Measurements from ENCODE around the gene UBE2F. TPM values are rescaled to one million over a fixed set of nuclear protein-coding genes. Genes with fewer than 3 reads are reported as not detected.

UBE2F gene
- total and polyA plus RNA-seq, 3 donors from 2014 or later: 68.3 to 77.8 (median 72.8) TPM

DNA sequence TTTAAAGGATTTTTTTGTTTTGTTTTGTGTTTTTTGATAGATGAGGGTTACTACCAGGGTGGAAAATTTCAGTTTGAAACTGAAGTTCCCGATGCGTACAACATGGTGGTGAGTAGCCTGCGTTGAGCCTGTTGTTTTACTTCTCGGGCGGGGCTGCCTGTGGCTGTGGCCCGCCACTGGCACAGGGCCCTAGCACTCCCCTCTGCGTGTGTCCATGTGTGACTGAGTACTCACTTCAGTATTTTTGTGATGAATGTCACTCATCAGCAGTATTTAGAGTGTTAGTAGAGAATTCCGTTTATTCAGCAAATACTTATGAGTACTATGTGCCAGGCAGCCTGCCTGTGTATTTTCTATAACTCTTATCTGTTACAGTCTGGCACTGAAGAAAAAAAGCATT, 49.7 kb downstream of the UBE2F start:
- H3K4me3 ChIP-seq: no peak overlapping the region
- no peak overlapping the region for H3K27ac ChIP-seq
- TF ChIP-seq POLR2A (IDR thresholded peaks at IDR 0.05) (no peak), CTCF (IDR thresholded peaks at IDR 0.05) (no peak)
- no peaks in the 10 kb centered on the region for H3K27me3 ChIP-seq
- H3K4me1 ChIP-seq: no peaks in the 10 kb centered on the region
- no peaks in the 10 kb centered on the region for H3K36me3 ChIP-seq (ENCODE audit: low read depth, missing control alignments)
- 94% methylated on average over 8 of the region's 8 CpGs for WGBS, 2 donors
- H3K9me3 ChIP-seq: no peaks in the 10 kb centered on the region
- no peak for DNase-seq
- intact Hi-C loops (cut with DNase I; ENCODE audit: low total_unique reads): no loop called here

GRCh38 chr2:238019962-238020361, 53.1 kb downstream of the UBE2F start:
- DNase-seq: no peak
- Histone ChIP-seq H3K4me1 (no peaks in the 10 kb centered on the region), H3K27me3 (no peaks in the 10 kb centered on the region), H3K9me3 (no peaks in the 10 kb centered on the region), H3K36me3 (ENCODE audit: low read depth, missing control alignments) (no peaks in the 10 kb centered on the region), H3K27ac (no peak overlapping the region), H3K4me3 (no peak overlapping the region)
- no peak for TF ChIP-seq CTCF (IDR thresholded peaks at IDR 0.05)
- TF ChIP-seq POLR2A (IDR thresholded peaks at IDR 0.05): no peak
- 94 to 98% methylated on average over 2 of the region's 2 CpGs for WGBS, 2 donors
- intact Hi-C loops (cut with DNase I; ENCODE audit: low total_unique reads): no loop called here

GRCh38 chr2:238020816-238021215, 54.0 kb downstream of the UBE2F start:
- Histone ChIP-seq H3K27me3 (no peaks in the 10 kb centered on the region), H3K4me3 (no peak overlapping the region), H3K4me1 (no peaks in the 10 kb centered on the region), H3K27ac (no peak overlapping the region), H3K9me3 (no peaks in the 10 kb centered on the region), H3K36me3 (ENCODE audit: low read depth, missing control alignments) (no peaks in the 10 kb centered on the region)
- intact Hi-C loops (cut with DNase I; ENCODE audit: low total_unique reads): no loop called here
- DNase-seq: no peak
- TF ChIP-seq CTCF (IDR thresholded peaks at IDR 0.05) (no peak), POLR2A (IDR thresholded peaks at IDR 0.05) (no peak)
- 85 to 88% methylated on average over 7 to 9 of the region's 9 CpGs for WGBS, 2 donors

- no peaks in the 10 kb centered on the region for H3K36me3 ChIP-seq (ENCODE audit: low read depth, missing control alignments)
- WGBS, 2 donors: 89 to 94% methylated on average over 4 of the region's 4 CpGs
- H3K27ac ChIP-seq: no peak overlapping the region
- TF ChIP-seq POLR2A (IDR thresholded peaks at IDR 0.05) (no peak), CTCF (IDR thresholded peaks at IDR 0.05) (no peak)
- no peak overlapping the region for H3K4me3 ChIP-seq
- intact Hi-C loops (cut with DNase I; ENCODE audit: low total_unique reads): no loop called here
- no peaks in the 10 kb centered on the region for H3K4me1 ChIP-seq
- H3K9me3 ChIP-seq: no peaks in the 10 kb centered on the region
- no peak for DNase-seq
- no peaks in the 10 kb centered on the region for H3K27me3 ChIP-seq
Measured at GRCh38 chr2:238021327-238021726, 54.5 kb downstream of the UBE2F start.

GRCh38 chr2:238022594-238023157, 55.9 kb downstream of the UBE2F start:
- Histone ChIP-seq H3K36me3 (ENCODE audit: low read depth, missing control alignments) (no peaks in the 10 kb centered on the region), H3K27me3 (no peaks in the 10 kb centered on the region), H3K4me1 (no peaks in the 10 kb centered on the region), H3K27ac (no peak overlapping the region), H3K9me3 (no peaks in the 10 kb centered on the region), H3K4me3 (no peak overlapping the region)
- WGBS, 2 donors: 93 to 97% methylated on average over 5 of the region's 5 CpGs
- no peak for TF ChIP-seq POLR2A (IDR thresholded peaks at IDR 0.05)
- TF ChIP-seq CTCF (IDR thresholded peaks at IDR 0.05): no peak
- intact Hi-C loops (cut with DNase I; ENCODE audit: low total_unique reads): no loop called here
- DNase-seq: no peak

Data from testis (tissue), 3 donors.